Kidney epithelial cell (primary cell): Measurements from ENCODE around the gene TEX38. TPM values are rescaled to one million over a fixed set of nuclear protein-coding genes. Genes with fewer than 3 reads are reported as not detected.

Experiments
- DNase-seq: peaks from one replicate; pipeline ENCODE4 v3.0.0-alpha.2; 2010; ENCODE audit warnings: low read depth
- H3K27me3 ChIP-seq: 2 replicates; pipeline ENCODE4 v1.6.0; 2011; ENCODE audit warnings: low read length; ENCODE audit not compliant: control insufficient read depth, insufficient read depth
- H3K36me3 ChIP-seq: 2 replicates; pipeline ENCODE4 v1.5.1; 2011; ENCODE audit warnings: low read length; ENCODE audit not compliant: control insufficient read depth, insufficient read depth
- H3K4me3 ChIP-seq: 2 replicates; pipeline ENCODE4 v1.5.1; 2011; ENCODE audit warnings: low read depth, mild to moderate bottlenecking, control low read depth, low read length
- total RNA-seq: library from RNA; depleted of rRNA; stranded (reverse); fragments of >200 nt; gene quantifications from 2 replicates; pipeline ENCODE4 v1.2.3, GENCODE V29; 2015
- TF ChIP-seq, protein P1 (sequence below): IDR thresholded peaks from 2 replicates; pipeline ENCODE4 v1.5.1; 2011; ENCODE audit warnings: mild to moderate bottlenecking, moderate library complexity, low read length, control low read depth, inconsistent platforms; ENCODE audit not compliant: insufficient read depth, poor library complexity, severe bottlenecking

Gene TEX38
- total RNA-seq, 1 donor from 2014 or later = not detected

DNA sequence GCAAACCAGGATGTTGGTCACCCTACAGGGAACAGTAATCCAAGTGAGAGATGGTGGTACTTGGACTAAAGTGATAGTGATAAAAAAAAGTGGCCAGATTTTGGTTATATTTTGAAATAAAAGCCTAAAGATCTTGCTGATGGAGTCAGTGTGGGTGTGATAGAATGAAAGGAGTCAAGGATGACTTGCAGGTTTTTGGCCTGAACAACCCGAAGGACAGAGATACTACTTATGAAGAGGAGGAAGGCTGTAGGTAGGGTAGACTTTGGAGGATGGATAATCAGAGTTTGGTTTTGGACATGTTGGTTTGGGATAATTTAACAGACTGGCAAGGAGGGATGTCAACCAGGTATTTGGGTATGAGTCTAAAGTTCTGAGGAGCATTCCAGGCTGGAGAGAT is 1.5 kb upstream of the TEX38 start:
- H3K4me3 ChIP-seq = no peak overlapping the region
- H3K36me3 ChIP-seq = no peaks in the 10 kb centered on the region
- no peaks in the 10 kb centered on the region for H3K27me3 ChIP-seq
- no peak for DNase-seq
- TF ChIP-seq, protein P1, sequence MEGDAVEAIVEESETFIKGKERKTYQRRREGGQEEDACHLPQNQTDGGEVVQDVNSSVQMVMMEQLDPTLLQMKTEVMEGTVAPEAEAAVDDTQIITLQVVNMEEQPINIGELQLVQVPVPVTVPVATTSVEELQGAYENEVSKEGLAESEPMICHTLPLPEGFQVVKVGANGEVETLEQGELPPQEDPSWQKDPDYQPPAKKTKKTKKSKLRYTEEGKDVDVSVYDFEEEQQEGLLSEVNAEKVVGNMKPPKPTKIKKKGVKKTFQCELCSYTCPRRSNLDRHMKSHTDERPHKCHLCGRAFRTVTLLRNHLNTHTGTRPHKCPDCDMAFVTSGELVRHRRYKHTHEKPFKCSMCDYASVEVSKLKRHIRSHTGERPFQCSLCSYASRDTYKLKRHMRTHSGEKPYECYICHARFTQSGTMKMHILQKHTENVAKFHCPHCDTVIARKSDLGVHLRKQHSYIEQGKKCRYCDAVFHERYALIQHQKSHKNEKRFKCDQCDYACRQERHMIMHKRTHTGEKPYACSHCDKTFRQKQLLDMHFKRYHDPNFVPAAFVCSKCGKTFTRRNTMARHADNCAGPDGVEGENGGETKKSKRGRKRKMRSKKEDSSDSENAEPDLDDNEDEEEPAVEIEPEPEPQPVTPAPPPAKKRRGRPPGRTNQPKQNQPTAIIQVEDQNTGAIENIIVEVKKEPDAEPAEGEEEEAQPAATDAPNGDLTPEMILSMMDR = no peak

- H3K27me3 ChIP-seq = no peaks in the 10 kb centered on the region
- no peaks in the 10 kb centered on the region for H3K36me3 ChIP-seq
- no peak for DNase-seq
- no peak overlapping the region for H3K4me3 ChIP-seq
- TF ChIP-seq, protein P1 = no peak
Measured at GRCh38 chr1:46672696-46673095, 1.0 kb downstream of the TEX38 start.

GRCh38 chr1:46673749-46674182 is 2.1 kb downstream of the TEX38 start:
- DNase-seq = no peak
- H3K4me3 ChIP-seq = no peak overlapping the region
- TF ChIP-seq, protein P1 = no peak
- no peaks in the 10 kb centered on the region for H3K27me3 ChIP-seq
- H3K36me3 ChIP-seq = no peaks in the 10 kb centered on the region

- DNase-seq = no peak
- TF ChIP-seq, protein P1 = no peak
- Histone ChIP-seq H3K27me3 (no peaks in the 10 kb centered on the region), H3K4me3 (no peak overlapping the region), H3K36me3 (no peaks in the 10 kb centered on the region)
Measured at GRCh38 chr1:46675549-46676314, 4.1 kb downstream of the TEX38 start.

DNA sequence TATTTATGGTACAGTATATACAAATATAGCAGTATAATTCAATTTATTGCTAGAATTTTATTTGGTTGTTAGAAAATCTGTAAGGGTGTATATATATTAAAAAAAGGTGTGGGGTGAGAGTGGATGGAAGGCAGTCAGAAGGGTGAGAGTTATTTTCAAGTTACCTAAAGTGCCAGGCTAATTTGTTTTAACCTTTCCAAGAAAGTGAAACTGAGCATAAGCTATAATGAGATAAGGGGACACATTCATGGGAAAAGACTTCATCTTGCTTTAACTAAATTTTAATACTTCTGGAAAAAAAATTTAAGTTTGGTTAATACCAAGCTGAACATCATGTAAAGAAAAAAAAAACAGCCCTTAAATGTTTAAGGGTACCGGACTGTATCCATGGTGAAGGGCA is 4.9 kb downstream of the TEX38 start:
- no peak for DNase-seq
- Histone ChIP-seq H3K27me3 (no peaks in the 10 kb centered on the region), H3K4me3 (no peak overlapping the region), H3K36me3 (no peaks in the 10 kb centered on the region)
- TF ChIP-seq, protein P1 = no peak

DNA sequence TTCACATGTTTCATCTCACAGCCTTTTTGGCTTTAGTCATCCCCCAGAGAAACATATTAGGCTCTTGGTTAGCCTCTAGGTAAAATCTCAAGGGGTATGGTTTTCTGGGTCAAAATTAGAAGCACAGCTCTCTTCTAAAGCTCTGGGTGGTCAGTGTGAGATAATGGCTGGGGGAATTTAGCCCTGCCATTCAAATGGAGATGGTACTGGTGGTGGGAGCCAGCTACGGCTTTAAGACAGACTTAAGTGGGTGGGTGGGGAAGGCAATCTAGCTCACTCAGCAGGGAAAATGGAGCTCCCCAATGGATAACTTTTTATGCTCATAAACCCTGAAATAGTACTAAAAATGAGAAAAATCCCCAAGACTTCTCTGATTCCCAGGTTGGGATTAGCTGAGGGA is 5.7 kb downstream of the TEX38 start:
- H3K36me3 ChIP-seq = no peaks in the 10 kb centered on the region
- H3K27me3 ChIP-seq = no peaks in the 10 kb centered on the region
- no peak overlapping the region for H3K4me3 ChIP-seq
- no peak for DNase-seq
- TF ChIP-seq, protein P1 = no peak
